Measurements from ENCODE around the gene CLEC4F.
"Not testable (repeated sequence)": the region's sequence is repeated elsewhere in the genome, so short reads cannot be mapped to it uniquely, and the experiment has no call there.

The CLEC4F gene

GRCh38 chr2:70826696-70827350, 6.4 kb upstream of the CLEC4F start:
- no peak for DNase-seq (ENCODE audit: low read depth)

DNA sequence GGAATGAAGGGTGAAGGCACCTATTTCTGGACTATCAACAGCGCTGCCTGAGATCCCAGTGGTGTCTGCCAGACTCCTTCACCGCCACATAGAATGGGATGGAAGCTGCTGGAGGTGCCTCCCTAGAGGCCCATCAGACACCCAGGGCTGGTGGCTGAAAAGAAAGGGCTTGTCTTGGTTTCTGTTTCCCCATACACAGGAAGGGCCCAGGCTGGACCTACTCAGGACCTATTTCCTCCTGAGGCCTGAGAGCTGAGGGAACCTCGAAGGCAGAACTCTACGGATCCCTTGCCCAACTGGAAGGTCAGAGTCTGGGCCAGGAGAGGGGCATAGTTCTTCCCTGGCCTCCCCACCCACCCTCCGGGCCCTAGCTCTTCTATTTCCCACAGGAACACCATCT, 2.9 kb upstream of the CLEC4F start:
- no peak for DNase-seq (ENCODE audit: low read depth)

DNA sequence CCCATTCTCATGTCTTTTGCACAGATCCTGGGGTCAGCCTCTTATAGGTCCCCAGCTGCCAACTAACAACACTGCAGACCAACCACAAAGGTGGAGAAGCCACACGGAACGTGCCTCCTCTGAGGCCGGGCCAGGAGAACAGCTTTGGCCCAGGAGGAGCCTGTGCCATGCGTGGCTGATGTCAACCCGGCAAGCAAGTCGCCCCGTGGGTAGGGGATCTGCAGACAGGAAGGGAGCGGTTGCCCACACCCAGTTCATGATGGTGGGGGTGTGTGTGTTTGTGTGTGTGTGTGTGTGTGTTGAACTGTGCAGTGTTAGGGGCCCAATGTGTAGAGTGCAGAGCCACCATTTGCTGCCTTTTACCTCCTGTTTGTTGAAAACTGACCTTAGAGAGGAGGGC, 2.4 kb upstream of the CLEC4F start:
- DNase-seq (ENCODE audit: low read depth): no peak

DNA sequence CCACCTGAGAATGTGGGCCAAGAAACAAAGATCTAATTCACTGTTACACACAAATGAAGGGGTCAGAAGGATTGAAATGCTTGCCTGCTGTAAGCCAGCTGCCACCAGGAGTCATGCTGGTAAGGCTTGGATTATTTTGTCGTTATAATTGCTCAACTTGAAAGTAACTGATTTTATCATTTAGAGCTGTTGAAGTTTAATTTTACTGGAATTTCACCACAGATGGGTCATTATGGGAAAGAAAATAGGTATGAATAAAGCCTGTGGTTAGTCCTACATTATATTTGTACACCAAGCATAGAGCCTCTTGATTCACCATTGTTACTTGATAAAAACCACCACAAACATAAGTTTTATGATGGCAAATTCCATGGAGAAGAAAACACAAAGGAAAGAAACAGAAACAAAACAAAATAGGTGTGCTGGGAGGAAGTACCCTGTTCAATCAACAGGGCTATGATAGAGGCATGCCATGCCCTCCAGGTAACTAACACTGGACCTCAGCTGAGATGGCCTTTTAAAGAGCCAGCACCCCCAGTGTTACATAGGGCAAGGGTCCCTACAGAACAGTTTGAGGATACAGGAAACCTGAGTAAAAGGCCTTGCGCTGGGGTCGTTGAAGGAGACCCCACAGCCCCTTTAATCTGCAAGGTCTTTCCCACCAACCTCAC, 3.0 kb downstream of the CLEC4F start:
- DNase-seq (ENCODE audit: low read depth): no peak

DNA sequence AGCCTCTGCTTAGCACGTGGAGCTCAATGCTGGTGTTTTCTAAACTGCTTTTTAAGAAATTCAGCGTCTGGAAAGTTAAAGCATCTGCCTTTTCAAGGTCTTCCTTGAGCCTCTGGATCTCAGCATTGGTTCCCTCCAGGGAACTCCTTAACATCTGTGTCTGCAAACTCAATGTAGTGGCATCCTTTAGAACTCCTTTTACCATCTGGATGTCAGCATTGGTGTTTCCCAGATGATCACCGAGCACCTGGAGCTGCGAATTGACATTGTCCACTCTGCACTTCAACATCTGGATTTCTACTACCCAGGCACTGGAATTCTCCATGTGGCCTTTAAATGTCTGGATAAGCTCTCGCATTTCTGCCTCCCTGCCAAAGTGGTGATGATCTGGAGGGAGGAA, 3.7 kb downstream of the CLEC4F start:
- DNase-seq (ENCODE audit: low read depth): no peak

GRCh38 chr2:70808983-70809958, 11.1 kb downstream of the CLEC4F start:
- DNase-seq (ENCODE audit: low read depth): no peak

DNA sequence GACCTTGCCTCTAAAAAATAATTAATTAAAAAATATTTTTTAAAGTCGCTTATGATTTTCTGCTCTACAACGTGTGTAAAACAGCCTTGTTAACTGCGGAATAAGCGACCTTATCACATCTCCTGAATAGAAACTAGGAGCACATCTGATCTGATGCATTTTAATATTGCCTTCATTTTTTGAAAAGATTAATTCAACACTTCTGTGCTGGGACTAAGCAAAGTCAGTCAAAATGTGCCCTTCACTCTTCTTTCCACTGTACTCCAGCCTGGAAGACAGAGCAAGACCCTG, 12.6 kb downstream of the CLEC4F start:
- no peak for DNase-seq (ENCODE audit: low read depth)

DNA sequence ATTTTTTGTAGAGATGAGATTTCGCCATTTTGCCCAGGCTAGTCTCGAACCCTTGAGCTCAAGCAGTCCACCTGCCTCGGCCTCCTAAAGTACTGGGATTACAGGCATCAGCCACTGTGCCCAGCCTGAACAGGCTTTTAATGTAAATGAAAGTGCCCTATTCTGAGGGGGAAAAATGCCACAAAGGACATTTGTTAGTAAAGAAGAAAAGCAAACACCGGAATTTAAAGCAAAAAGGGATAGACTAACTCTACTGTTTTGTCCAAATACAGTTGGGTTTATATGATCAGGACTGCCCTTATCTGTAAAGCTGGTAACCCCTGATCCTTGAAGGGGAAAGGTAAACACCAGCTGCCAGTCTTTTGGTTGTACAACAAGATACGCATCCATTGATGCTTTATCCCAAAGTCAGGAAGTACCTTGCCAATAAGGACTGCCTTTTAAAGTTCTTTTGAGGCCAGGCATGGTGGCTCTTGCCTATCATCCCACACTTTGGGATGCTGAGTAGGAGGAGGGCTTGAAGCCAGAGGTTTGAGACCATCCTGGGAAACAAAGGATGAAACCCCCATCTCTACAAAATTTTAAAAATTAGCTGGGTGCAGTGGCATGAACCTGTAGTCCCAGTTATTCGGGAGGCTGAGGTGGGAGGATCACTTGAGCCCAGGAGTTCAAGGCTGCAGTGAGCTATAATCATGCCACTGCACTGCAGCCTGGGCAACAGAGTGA, 13.1 kb downstream of the CLEC4F start:
- no peak for DNase-seq (ENCODE audit: low read depth)

DNA sequence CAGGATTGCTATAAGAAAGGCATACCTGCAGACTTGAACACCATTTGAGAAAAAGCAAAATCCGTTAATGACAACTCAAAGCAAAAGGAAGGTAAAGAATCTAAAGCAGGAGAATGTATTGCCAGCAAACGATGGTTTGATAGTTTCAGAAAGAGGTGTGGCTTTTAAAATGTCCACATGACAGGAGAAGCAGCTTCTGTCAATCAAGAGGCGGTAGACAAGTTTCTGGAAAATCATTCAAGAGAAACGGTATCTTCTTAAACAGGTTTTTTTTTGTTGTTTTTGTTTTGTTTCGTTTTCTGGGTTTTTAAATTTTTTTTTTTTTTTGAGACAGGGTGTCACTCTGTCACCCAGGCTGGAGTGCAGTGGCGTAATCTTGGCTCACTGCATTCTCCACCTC, 13.8 kb downstream of the CLEC4F start:
- DNase-seq (ENCODE audit: low read depth): no peak

GRCh38 chr2:70806013-70806412, 14.4 kb downstream of the CLEC4F start:
- no peak for DNase-seq (ENCODE audit: low read depth)

DNA sequence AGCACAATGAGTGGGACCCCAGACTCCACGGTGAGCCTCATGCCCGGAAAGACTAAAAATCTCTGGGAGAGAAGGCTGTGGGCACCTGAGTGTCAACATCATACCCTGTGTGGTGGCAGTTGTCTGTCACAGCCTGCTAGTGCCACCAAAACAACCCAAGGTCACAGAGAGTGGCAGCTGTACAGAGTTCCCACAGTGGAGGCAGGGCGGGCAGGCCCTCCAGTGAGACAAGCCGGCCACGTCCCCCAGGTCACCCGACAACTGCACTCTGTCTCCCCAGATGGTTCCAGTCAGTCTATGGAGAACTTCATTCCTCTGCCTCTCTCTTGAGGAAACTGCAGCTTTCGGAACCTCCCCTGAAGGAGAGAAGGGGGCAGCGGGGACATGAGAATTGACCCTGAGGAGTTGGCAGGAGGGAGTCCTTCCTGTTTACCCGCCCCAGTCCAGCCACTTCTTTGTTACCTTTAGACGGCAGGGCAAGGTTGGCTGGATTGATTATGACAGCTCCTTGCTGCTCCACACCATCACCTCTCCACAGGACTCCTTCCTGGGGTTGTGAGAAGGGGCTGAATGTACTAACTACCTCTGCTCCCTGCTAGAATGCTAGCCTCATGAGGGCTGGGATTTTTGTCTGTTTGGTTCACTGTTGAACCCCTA, 18.7 kb downstream of the CLEC4F start:
- no peak for DNase-seq (ENCODE audit: low read depth)

GRCh38 chr2:70799706-70800105, 20.7 kb downstream of the CLEC4F start:
- no peak for DNase-seq (ENCODE audit: low read depth)

DNA sequence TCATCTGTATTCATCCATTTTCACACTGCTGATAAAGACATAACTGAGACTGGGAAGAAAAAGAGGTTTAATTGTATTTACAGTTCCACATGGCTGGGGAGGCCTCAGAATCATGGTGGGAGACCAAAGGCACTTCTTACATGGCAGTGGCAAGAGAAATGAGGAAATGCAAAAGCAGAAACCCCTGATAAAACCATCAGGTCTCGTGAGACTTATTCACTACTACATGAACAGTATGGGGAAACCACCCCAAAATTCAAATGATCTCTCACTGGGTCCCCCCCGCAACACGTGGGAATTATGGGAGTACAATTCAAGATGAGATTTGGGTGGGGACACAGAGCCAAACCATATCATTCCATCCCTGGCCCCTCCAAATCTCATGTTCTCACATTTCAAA, 22.4 kb downstream of the CLEC4F start:
- DNase-seq (ENCODE audit: low read depth): not testable (repeated sequence)

DNA sequence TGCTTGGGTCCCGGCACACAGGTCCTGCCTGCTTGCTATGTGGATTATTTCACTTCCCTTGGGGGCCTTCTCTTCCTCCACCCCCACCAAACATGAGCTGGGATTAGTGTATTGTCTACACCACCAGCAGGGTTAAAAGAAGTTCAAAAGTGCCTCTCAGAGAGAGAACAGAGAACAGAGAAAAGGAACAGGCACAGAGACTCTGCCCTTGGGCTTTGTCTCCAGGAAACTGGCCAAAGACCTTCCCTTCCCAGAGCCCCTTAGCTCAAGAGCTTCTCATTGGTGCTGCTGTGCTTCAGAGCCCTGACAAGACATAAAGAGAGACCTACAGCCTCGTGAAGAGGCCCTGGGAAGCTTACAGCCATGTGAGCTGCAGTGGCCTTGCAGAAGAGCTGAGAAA, 22.9 kb downstream of the CLEC4F start:
- no peak for DNase-seq (ENCODE audit: low read depth)

DNA sequence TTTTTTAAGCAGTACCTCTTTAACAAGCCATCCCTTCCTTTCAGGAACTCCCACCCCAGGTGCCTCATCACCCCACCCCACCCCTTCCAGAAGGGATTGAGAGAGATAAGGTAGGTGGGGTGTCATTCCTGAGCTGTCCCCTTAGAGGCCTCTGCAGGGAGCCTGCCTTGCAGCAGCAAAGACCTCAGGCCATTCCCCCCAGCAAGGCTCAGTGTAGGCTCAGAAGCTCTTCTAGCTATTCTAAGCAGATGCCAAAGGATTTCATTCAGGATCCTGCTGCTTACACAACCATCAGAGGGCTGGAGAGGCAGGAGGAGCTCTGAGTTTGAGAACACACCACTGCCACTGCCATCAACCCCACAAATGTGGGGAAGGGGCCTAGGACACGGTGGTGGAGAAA, 24.1 kb downstream of the CLEC4F start:
- no peak for DNase-seq (ENCODE audit: low read depth)

DNA sequence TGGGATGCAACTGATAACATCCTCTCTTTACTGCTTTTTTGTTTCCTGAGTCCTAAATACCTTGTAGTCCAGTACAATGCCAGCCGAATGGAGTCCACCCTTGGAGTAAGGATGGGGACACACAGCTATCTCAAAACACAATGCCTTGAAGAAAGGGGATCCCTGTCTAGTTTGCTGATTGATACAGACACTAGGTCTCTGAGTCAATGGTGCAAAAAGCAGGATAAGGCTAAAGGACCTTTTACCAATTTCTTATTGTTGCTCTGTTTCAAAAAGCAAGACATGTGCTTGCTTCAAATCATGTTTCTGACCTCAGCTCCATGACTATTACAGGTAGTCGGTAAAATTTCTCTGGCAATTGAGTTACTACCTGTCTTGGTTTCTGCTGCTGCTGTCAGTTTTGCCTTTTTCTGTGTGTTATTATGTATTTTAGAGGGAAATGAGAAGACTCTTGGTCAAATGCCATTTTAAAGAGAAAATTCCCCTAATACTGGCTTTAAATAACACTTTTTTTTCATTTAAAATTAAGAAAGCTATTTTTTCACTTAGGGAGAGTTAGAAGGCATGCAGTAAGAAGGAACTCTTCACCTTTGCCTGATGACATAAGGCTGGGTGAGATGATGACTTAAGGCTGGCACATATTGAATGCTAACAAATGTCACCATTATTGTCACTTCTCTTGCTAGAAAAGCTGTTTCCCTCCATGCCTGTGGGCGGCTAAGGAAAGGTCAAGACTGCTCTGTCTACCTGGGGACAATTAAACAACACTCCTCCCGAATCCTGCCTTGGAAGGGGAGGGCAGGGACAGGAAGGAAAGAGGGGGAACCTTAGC, 25.0 kb downstream of the CLEC4F start:
- DNase-seq (ENCODE audit: low read depth): no peak

DNA sequence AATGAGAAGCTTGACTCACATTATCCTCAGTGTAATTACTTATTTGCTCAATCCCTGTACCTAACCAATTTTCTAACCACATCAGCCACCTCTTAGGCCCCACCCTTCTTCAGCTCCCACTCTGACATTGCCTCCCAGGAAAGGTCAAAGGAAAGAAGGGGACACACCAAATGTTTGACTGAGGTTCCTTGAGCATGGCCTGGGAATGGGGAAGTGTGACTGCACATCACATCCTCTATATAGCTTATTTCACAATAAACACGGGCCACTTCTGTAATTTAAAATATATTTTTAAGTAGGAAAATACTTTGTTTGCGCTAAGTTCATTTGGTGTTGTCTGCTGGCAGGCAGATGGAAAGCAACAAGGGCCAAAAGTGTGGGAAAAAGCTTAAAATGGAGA, 26.9 kb downstream of the CLEC4F start:
- no peak for DNase-seq (ENCODE audit: low read depth)

DNA sequence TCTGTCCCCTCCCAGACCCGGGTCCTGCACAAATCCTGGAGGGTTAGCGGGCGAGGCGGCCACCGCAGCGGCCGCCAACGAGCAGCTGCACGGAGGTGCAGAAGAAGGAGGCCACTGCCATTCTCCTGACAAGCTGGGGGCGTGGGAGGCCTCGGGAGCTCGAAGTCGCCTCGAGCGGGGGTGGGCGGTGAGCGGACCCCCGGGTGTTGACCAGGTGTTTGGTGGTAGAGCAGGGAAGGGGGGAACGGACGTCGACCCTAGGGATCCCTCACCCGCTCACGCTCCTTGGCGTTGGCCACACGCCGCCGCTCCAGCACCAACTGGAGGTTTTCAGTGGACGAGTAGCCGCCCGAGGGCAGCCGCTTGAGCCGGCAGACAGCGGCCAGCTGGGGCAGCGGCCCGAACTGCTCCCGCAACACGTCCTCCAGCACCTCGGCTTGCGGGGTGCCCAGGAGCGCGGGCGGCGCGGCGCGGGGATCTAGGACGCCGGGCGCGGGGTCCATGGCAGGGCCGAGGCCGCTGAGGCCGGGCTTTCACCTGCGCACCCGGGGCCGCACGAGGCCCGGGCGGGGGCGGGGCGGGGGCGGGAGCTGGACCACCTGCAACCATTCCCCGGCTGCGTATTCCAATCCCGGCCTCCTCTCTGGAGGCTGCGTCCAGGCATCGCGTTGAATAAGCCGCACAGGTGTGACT, 30.1 kb downstream of the CLEC4F start, which contains the start of gene FIGLA:
Gene FIGLA, minus strand, starts transcription at position 508 of the 693 bp plus-strand sequence. Its CDS starts 5 bp downstream, at position 503.
- DNase-seq (ENCODE audit: low read depth): no peak

GRCh38 chr2:70789304-70790135, 30.9 kb downstream of the CLEC4F start:
- DNase-seq (ENCODE audit: low read depth): no peak
